Measurements from ENCODE around the gene LILRA6.
"Not testable (repeated sequence)": the region's sequence is repeated elsewhere in the genome, so short reads cannot be mapped to it uniquely, and the experiment has no call there.

Gene LILRA6

DNA sequence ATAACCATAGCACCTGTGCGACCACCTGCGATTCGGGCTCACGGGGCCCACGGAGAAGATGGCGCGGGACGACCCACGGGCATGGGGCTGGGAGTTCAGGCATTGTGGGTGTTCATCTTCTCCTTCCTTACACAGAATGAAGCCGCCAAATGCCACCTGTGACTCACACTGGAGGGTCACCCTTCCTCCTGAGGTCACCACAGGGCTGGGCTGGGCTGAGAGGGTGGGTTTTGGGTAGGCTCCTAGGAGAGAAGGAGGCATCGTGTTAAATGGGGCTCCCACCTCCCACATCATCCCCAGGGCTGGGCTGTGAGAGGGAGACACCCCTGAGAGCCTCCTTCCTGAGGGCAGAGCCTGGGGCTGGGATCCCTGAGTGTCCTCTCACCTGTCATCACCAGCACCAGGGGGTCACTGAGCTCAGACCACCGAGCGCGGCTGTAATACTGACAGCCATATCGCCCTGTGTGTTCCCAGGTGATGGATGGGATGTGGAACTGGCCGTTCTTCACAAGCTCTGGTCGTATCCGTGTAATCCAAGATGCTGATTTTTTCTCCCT lies 36.9 kb upstream of the LILRA6 start:
- Histone ChIP-seq H3K9me2 (replicated peaks; ENCODE audit: low read depth, low read length) (no peaks in the 10 kb centered on the region), H3F3A (ENCODE audit: low read depth) (no peaks in the 10 kb centered on the region), H4K20me1 (ENCODE audit: insufficient read depth, low read length, poor library complexity, severe bottlenecking) (no peaks in the 10 kb centered on the region), H2AFZ (ENCODE audit: low read length) (no peak overlapping the region), H3K9ac (ENCODE audit: low read depth, low read length, poor library complexity, severe bottlenecking) (no peak overlapping the region), H3K4me3 (ENCODE audit: low read length, poor library complexity, severe bottlenecking) (no peak overlapping the region), H3K4me2 (ENCODE audit: low read depth, low read length, poor library complexity, severe bottlenecking) (no peak overlapping the region), H3K79me2 (ENCODE audit: insufficient read depth, low read length) (no peaks in the 10 kb centered on the region), H3K9me3 (ENCODE audit: insufficient read depth, low read depth, low read length) (no peaks in the 10 kb centered on the region), H3K27me3 (ENCODE audit: insufficient read depth, low read length, poor library complexity, severe bottlenecking) (no peaks in the 10 kb centered on the region), H3K4me1 (ENCODE audit: insufficient read depth, low read length, poor library complexity, severe bottlenecking) (peaks cover 27% of the 10 kb centered on the region), H3K36me3 (ENCODE audit: insufficient read depth, low read length) (no peaks in the 10 kb centered on the region)
- TF ChIP-seq, protein P1, sequence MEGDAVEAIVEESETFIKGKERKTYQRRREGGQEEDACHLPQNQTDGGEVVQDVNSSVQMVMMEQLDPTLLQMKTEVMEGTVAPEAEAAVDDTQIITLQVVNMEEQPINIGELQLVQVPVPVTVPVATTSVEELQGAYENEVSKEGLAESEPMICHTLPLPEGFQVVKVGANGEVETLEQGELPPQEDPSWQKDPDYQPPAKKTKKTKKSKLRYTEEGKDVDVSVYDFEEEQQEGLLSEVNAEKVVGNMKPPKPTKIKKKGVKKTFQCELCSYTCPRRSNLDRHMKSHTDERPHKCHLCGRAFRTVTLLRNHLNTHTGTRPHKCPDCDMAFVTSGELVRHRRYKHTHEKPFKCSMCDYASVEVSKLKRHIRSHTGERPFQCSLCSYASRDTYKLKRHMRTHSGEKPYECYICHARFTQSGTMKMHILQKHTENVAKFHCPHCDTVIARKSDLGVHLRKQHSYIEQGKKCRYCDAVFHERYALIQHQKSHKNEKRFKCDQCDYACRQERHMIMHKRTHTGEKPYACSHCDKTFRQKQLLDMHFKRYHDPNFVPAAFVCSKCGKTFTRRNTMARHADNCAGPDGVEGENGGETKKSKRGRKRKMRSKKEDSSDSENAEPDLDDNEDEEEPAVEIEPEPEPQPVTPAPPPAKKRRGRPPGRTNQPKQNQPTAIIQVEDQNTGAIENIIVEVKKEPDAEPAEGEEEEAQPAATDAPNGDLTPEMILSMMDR (conservative IDR thresholded peaks at IDR 0.05; ENCODE audit: low read length): no peak
- no peak for TF ChIP-seq EZH2phosphoT487 (IDR thresholded peaks at IDR 0.05; ENCODE audit: borderline replicate concordance)

DNA sequence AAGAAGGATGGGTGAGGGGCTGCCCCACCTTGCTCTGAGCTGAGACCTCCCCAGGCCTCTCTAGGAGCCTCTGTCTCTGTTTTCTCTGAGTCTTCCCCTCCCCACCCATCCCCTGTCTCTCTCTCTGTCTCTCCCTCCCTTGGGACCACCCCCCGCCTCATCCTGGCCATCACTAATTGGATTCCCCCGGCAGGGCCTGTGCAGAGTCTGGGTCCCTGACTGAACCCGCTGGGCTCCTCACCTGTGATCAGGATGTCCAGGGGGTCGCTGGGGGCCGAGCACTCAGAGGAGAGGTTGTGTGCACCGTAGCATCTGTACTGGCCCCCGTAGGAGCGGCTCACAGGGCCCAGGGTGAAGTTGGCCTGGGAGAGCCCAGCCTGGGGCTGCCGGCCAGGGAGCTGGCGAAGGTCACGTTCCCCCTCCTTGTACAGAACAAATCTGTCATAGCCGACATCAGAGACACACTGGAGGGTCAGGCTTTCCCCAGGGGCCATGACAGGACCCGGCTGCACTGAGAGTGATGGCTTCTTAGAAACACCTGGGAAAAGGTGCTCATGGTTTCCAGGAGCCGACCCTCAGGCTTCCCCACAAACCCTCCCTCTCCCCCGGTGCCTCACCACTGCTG lies 36.1 kb upstream of the LILRA6 start:
- H3F3A ChIP-seq (ENCODE audit: low read depth); H3K79me2 ChIP-seq (ENCODE audit: insufficient read depth, low read length); H3K27me3 ChIP-seq (ENCODE audit: insufficient read depth, low read length, poor library complexity, severe bottlenecking); H3K9me2 ChIP-seq (replicated peaks; ENCODE audit: low read depth, low read length); H2AFZ ChIP-seq (ENCODE audit: low read length); H4K20me1 ChIP-seq (ENCODE audit: insufficient read depth, low read length, poor library complexity, severe bottlenecking); H3K9ac ChIP-seq (ENCODE audit: low read depth, low read length, poor library complexity, severe bottlenecking); H3K9me3 ChIP-seq (ENCODE audit: insufficient read depth, low read depth, low read length); H3K4me3 ChIP-seq (ENCODE audit: low read length, poor library complexity, severe bottlenecking); H3K4me2 ChIP-seq (ENCODE audit: low read depth, low read length, poor library complexity, severe bottlenecking); H3K36me3 ChIP-seq (ENCODE audit: insufficient read depth, low read length): not testable (repeated sequence)
- peaks cover 19% of the 10 kb centered on the region for H3K4me1 ChIP-seq (ENCODE audit: insufficient read depth, low read length, poor library complexity, severe bottlenecking)

DNA sequence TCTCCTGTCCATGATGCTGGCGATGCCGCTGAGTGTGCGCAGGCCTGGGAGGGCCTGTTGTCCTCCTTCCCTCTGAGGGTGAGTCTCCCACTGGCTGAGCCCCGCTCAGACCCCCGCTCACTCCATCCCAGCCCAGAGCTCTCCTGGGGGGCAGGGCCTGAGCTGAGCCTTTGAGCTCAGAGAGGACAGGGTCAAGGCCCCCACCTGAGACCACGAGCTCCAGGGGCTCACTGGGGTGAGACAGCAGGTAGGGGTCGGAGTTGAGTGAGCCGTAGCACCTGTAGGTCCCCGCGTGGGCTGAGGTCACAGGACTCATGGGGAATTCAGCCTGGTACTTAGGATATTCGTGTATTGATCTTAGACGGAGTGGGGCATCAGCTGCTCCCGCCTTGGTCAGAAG lies 35.5 kb upstream of the LILRA6 start:
- not testable (repeated sequence) for H3K9ac ChIP-seq (ENCODE audit: low read depth, low read length, poor library complexity, severe bottlenecking); H3F3A ChIP-seq (ENCODE audit: low read depth); H4K20me1 ChIP-seq (ENCODE audit: insufficient read depth, low read length, poor library complexity, severe bottlenecking); H3K9me2 ChIP-seq (replicated peaks; ENCODE audit: low read depth, low read length); H3K4me3 ChIP-seq (ENCODE audit: low read length, poor library complexity, severe bottlenecking); H3K4me2 ChIP-seq (ENCODE audit: low read depth, low read length, poor library complexity, severe bottlenecking); H3K79me2 ChIP-seq (ENCODE audit: insufficient read depth, low read length); H3K9me3 ChIP-seq (ENCODE audit: insufficient read depth, low read depth, low read length); H2AFZ ChIP-seq (ENCODE audit: low read length); H3K36me3 ChIP-seq (ENCODE audit: insufficient read depth, low read length); H3K27me3 ChIP-seq (ENCODE audit: insufficient read depth, low read length, poor library complexity, severe bottlenecking)
- peaks cover 13% of the 10 kb centered on the region for H3K4me1 ChIP-seq (ENCODE audit: insufficient read depth, low read length, poor library complexity, severe bottlenecking)

DNA sequence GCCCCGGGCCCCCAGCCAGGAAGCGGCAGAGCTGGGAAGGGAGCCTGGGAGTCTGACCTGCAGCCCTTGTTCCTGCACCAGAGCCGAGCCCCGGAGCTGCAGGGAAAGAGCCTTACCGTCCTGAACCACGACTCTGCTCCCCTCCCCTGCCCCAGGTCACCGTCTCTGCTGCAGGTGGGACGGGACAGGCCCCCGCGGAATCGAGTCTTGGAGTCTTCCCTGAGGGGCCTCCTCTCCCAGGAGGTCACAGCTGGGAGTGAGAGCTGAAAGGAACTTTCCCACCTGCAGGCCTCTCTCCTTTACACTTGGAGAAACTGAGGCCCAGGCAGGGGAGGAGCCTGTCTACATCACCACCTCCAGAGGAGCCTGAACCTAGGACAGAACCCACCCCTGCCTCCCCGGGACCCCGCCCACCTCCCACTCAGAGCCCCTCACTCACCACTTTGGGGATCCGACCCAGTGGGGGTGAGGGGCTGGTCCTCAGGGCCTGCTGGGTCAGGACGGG lies 34.6 kb upstream of the LILRA6 start:
- not testable (repeated sequence) for H3K36me3 ChIP-seq (ENCODE audit: insufficient read depth, low read length); H3K27me3 ChIP-seq (ENCODE audit: insufficient read depth, low read length, poor library complexity, severe bottlenecking); H3K4me3 ChIP-seq (ENCODE audit: low read length, poor library complexity, severe bottlenecking); H3K79me2 ChIP-seq (ENCODE audit: insufficient read depth, low read length); H3K9ac ChIP-seq (ENCODE audit: low read depth, low read length, poor library complexity, severe bottlenecking); H4K20me1 ChIP-seq (ENCODE audit: insufficient read depth, low read length, poor library complexity, severe bottlenecking); H2AFZ ChIP-seq (ENCODE audit: low read length); H3K4me1 ChIP-seq (ENCODE audit: insufficient read depth, low read length, poor library complexity, severe bottlenecking); H3K9me3 ChIP-seq (ENCODE audit: insufficient read depth, low read depth, low read length); H3F3A ChIP-seq (ENCODE audit: low read depth); H3K4me2 ChIP-seq (ENCODE audit: low read depth, low read length, poor library complexity, severe bottlenecking); H3K9me2 ChIP-seq (replicated peaks; ENCODE audit: low read depth, low read length)
